Measurements from ENCODE around the gene XYLT2. TPM values are rescaled to one million over a fixed set of nuclear protein-coding genes. Genes with fewer than 3 reads are reported as not detected.

Gene XYLT2
- polyA plus RNA-seq, 1 donor: 16.2 TPM

- H3K4me1 ChIP-seq (ENCODE audit: control insufficient read depth, insufficient read depth, low read length): peaks cover 4% of the 10 kb centered on the region
- no peak for DNase-seq
- H3K9me3 ChIP-seq (ENCODE audit: control insufficient read depth, low read depth, low read length): no peaks in the 10 kb centered on the region
- H3K27ac ChIP-seq (ENCODE audit: low read length): no peak overlapping the region
- no peak overlapping the region for H3K4me3 ChIP-seq (ENCODE audit: low read length)
- H3K27me3 ChIP-seq (ENCODE audit: control insufficient read depth, insufficient read depth, low read length): no peaks in the 10 kb centered on the region
- peaks cover 55% of the 10 kb centered on the region for H3K36me3 ChIP-seq (ENCODE audit: control insufficient read depth, insufficient read depth, low read length)
- WGBS (ENCODE audit: insufficient coverage, low lambda C conversion rate): no CpG with 5 or more reads among the region's 8 CpGs
Observed at GRCh38 chr17:50363217-50364060, 17.5 kb downstream of the XYLT2 start.

- peaks cover 4% of the 10 kb centered on the region for H3K4me1 ChIP-seq (ENCODE audit: control insufficient read depth, insufficient read depth, low read length)
- DNase-seq: no peak
- peaks cover 53% of the 10 kb centered on the region for H3K36me3 ChIP-seq (ENCODE audit: control insufficient read depth, insufficient read depth, low read length)
- no peak overlapping the region for H3K4me3 ChIP-seq (ENCODE audit: low read length)
- no peaks in the 10 kb centered on the region for H3K9me3 ChIP-seq (ENCODE audit: control insufficient read depth, low read depth, low read length)
- H3K27me3 ChIP-seq (ENCODE audit: control insufficient read depth, insufficient read depth, low read length): no peaks in the 10 kb centered on the region
- no peak overlapping the region for H3K27ac ChIP-seq (ENCODE audit: low read length)
- WGBS (ENCODE audit: insufficient coverage, low lambda C conversion rate): no CpG with 5 or more reads among the region's 4 CpGs
Observed at GRCh38 chr17:50364061-50364458, 18.1 kb downstream of the XYLT2 start.

- H3K4me1 ChIP-seq (ENCODE audit: control insufficient read depth, insufficient read depth, low read length): peaks cover 4% of the 10 kb centered on the region
- H3K27ac ChIP-seq (ENCODE audit: low read length): no peak overlapping the region
- no peak for DNase-seq
- no peaks in the 10 kb centered on the region for H3K9me3 ChIP-seq (ENCODE audit: control insufficient read depth, low read depth, low read length)
- peaks cover 52% of the 10 kb centered on the region for H3K36me3 ChIP-seq (ENCODE audit: control insufficient read depth, insufficient read depth, low read length)
- no peaks in the 10 kb centered on the region for H3K27me3 ChIP-seq (ENCODE audit: control insufficient read depth, insufficient read depth, low read length)
- H3K4me3 ChIP-seq (ENCODE audit: low read length): no peak overlapping the region
- no CpG with 5 or more reads among the region's 9 CpGs for WGBS (ENCODE audit: insufficient coverage, low lambda C conversion rate)
Observed at GRCh38 chr17:50364715-50365114, 18.8 kb downstream of the XYLT2 start.

GRCh38 chr17:50365165-50365564 lies 19.2 kb downstream of the XYLT2 start:
- H3K4me1 ChIP-seq (ENCODE audit: control insufficient read depth, insufficient read depth, low read length): peaks cover 4% of the 10 kb centered on the region
- no peak overlapping the region for H3K27ac ChIP-seq (ENCODE audit: low read length)
- H3K9me3 ChIP-seq (ENCODE audit: control insufficient read depth, low read depth, low read length): no peaks in the 10 kb centered on the region
- peaks cover 52% of the 10 kb centered on the region for H3K36me3 ChIP-seq (ENCODE audit: control insufficient read depth, insufficient read depth, low read length)
- no peaks in the 10 kb centered on the region for H3K27me3 ChIP-seq (ENCODE audit: control insufficient read depth, insufficient read depth, low read length)
- no peak for DNase-seq
- no peak overlapping the region for H3K4me3 ChIP-seq (ENCODE audit: low read length)
- no CpG with 5 or more reads among the region's 2 CpGs for WGBS (ENCODE audit: insufficient coverage, low lambda C conversion rate)

DNA sequence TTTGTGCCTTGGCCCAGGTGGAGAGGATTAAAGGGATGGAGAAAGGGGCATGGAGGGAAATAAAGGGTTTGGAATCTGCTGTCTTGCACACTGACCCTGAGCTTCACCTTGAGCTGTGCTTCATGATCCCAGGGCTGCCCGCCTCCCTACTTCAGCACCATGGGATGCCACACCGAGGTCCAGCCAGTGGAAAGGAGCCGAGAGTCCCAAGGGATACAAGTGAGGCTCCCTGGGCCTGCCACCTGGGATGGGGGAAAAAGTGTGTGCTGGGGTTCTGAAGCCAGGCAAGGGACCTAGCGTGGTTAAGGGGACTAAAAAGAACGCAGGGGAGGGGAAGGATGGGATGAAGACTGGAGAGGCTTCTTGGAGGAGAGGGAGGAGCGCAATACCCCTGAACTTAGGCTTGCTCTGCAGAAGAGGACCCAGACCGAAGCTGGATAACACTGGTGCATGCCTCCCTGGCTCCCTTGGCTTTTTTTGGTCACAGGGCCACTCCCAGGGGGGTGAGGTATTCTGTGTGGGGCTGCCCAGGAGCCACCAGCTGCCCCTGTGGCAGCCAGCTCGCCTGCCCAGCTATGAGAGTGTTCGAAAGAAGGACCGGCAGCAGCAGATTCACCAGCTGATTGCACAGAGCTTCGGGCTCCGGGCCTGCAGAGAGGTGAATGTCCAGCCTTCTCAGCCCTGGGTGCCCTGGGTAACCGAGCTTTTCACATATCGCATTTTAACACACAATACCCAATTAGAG lies 19.9 kb downstream of the XYLT2 start:
- WGBS (ENCODE audit: insufficient coverage, low lambda C conversion rate): 100% methylated on average over 1 of the region's 14 CpGs
- Histone ChIP-seq H3K36me3 (ENCODE audit: control insufficient read depth, insufficient read depth, low read length) (peaks cover 50% of the 10 kb centered on the region), H3K27ac (ENCODE audit: low read length) (no peak overlapping the region), H3K27me3 (ENCODE audit: control insufficient read depth, insufficient read depth, low read length) (no peaks in the 10 kb centered on the region), H3K9me3 (ENCODE audit: control insufficient read depth, low read depth, low read length) (no peaks in the 10 kb centered on the region), H3K4me1 (ENCODE audit: control insufficient read depth, insufficient read depth, low read length) (peaks cover 4% of the 10 kb centered on the region), H3K4me3 (ENCODE audit: low read length) (no peak overlapping the region)
- DNase-seq: no peak

GRCh38 chr17:50367401-50367800 lies 21.5 kb downstream of the XYLT2 start:
- WGBS (ENCODE audit: insufficient coverage, low lambda C conversion rate): no CpG with 5 or more reads among the region's 1 CpG
- peaks cover 10% of the 10 kb centered on the region for H3K4me1 ChIP-seq (ENCODE audit: control insufficient read depth, insufficient read depth, low read length)
- no peaks in the 10 kb centered on the region for H3K9me3 ChIP-seq (ENCODE audit: control insufficient read depth, low read depth, low read length)
- peaks cover 51% of the 10 kb centered on the region for H3K36me3 ChIP-seq (ENCODE audit: control insufficient read depth, insufficient read depth, low read length)
- no peak overlapping the region for H3K4me3 ChIP-seq (ENCODE audit: low read length)
- no peak for DNase-seq
- H3K27ac ChIP-seq (ENCODE audit: low read length): no peak overlapping the region
- H3K27me3 ChIP-seq (ENCODE audit: control insufficient read depth, insufficient read depth, low read length): no peaks in the 10 kb centered on the region

- no CpG with 5 or more reads among the region's 5 CpGs for WGBS (ENCODE audit: insufficient coverage, low lambda C conversion rate)
- DNase-seq: no peak
Observed at GRCh38 chr17:50370052-50370451, 24.1 kb downstream of the XYLT2 start.

GRCh38 chr17:50371526-50371925 lies 25.6 kb downstream of the XYLT2 start:
- Histone ChIP-seq H3K9me3 (ENCODE audit: control insufficient read depth, low read depth, low read length) (no peaks in the 10 kb centered on the region), H3K4me1 (ENCODE audit: control insufficient read depth, insufficient read depth, low read length) (peaks cover 10% of the 10 kb centered on the region), H3K36me3 (ENCODE audit: control insufficient read depth, insufficient read depth, low read length) (peaks cover 40% of the 10 kb centered on the region), H3K27me3 (ENCODE audit: control insufficient read depth, insufficient read depth, low read length) (no peaks in the 10 kb centered on the region), H3K4me3 (ENCODE audit: low read length) (no peak overlapping the region), H3K27ac (ENCODE audit: low read length) (no peak overlapping the region)
- DNase-seq: no peak
- WGBS (ENCODE audit: insufficient coverage, low lambda C conversion rate): no CpG with 5 or more reads among the region's 2 CpGs

More at GRCh38 chr17:50370052-50370451, 24.1 kb downstream of the XYLT2 start:
- no peaks in the 10 kb centered on the region for H3K9me3 ChIP-seq (ENCODE audit: control insufficient read depth, low read depth, low read length)
- peaks cover 51% of the 10 kb centered on the region for H3K36me3 ChIP-seq (ENCODE audit: control insufficient read depth, insufficient read depth, low read length)
- no peaks in the 10 kb centered on the region for H3K27me3 ChIP-seq (ENCODE audit: control insufficient read depth, insufficient read depth, low read length)
- H3K4me1 ChIP-seq (ENCODE audit: control insufficient read depth, insufficient read depth, low read length): peaks cover 10% of the 10 kb centered on the region
- H3K27ac ChIP-seq (ENCODE audit: low read length): no peak overlapping the region
- no peak overlapping the region for H3K4me3 ChIP-seq (ENCODE audit: low read length)

- peaks cover 33% of the 10 kb centered on the region for H3K36me3 ChIP-seq (ENCODE audit: control insufficient read depth, insufficient read depth, low read length)
- no peaks in the 10 kb centered on the region for H3K27me3 ChIP-seq (ENCODE audit: control insufficient read depth, insufficient read depth, low read length)
- H3K9me3 ChIP-seq (ENCODE audit: control insufficient read depth, low read depth, low read length): no peaks in the 10 kb centered on the region
- DNase-seq: no peak
- peak overlapping the region; percentile 87 for H3K27ac ChIP-seq (ENCODE audit: low read length)
- H3K4me3 ChIP-seq (ENCODE audit: low read length): peak overlapping the region; percentile 80
- H3K4me1 ChIP-seq (ENCODE audit: control insufficient read depth, insufficient read depth, low read length): peaks cover 10% of the 10 kb centered on the region
- 0% methylated on average over 5 of the region's 14 CpGs for WGBS (ENCODE audit: insufficient coverage, low lambda C conversion rate)
Observed at GRCh38 chr17:50372222-50372757, 26.4 kb downstream of the XYLT2 start.

DNA sequence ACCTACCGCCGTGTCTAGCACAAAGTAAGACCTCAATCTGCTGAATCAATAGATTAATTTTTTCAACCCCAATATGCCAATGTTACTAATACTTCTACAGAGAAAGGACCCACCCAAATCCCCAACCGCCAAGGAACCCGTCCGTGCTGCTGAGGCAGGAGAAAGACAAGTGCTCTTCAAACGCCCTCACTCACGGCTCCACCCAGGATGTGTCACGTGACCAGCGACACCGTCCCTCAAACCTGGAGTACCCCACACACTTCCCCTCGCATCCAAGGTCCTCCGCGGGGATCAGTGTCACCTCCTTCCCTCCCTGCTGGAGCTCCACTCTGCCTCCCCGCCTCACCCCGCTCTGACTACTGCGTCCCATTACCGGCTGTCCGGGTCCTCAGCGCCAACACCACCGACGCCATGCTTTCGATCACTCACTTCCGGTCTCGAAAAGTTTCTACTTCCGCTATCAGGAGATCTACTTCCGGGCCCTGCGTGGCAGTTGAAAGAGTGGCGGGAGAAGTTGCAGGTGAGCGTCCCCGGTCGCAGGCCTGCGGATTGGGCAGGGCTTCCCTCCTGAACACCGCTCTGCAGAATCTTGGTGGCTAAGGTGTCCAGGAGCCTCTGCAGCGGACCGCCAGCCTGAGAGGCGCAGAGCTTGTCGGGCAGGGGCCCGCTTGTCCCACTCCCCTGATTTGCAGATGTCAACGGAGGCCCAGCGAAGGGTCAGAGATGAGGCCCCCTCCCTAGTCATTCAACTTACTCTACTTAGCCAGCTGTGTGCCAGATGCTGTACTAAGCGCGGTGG lies 27.0 kb downstream of the XYLT2 start, which contains the start of the genes EME1 and MRPL27:
Gene EME1, plus strand, starts transcription at position 472 of the 799 bp plus-strand sequence. CDS start 1,980 bp downstream, outside the sequence.
Gene MRPL27, minus strand, starts transcription at position 427 of the 799 bp plus-strand sequence. Its CDS starts 14 bp downstream, at position 413.
- Histone ChIP-seq H3K4me3 (ENCODE audit: low read length) (peak within 1 kb of the TSS; percentile 80), H3K9me3 (ENCODE audit: control insufficient read depth, low read depth, low read length) (no peaks in the 10 kb centered on the region), H3K4me1 (ENCODE audit: control insufficient read depth, insufficient read depth, low read length) (peaks cover 10% of the 10 kb centered on the region), H3K27me3 (ENCODE audit: control insufficient read depth, insufficient read depth, low read length) (no peaks in the 10 kb centered on the region), H3K36me3 (ENCODE audit: control insufficient read depth, insufficient read depth, low read length) (peaks cover 26% of the 10 kb centered on the region), H3K27ac (ENCODE audit: low read length) (peak within 1 kb of the TSS; percentile 87)
- WGBS (ENCODE audit: insufficient coverage, low lambda C conversion rate): 3% methylated on average over 11 of the region's 42 CpGs
- DNase-seq: peak; percentile 80 to 97

Data from large intestine (tissue), 3 donors.